GM18505 (cell line): ENCODE data around the gene CREB3L1.

Source experiments
- ATAC-seq: cut with Tn5 transposase; IDR thresholded peaks from one replicate; pipeline ENCODE4 v1.9.1; 2021; ENCODE audit not compliant: unreplicated experiment
- POLR2A ChIP-seq: IDR thresholded peaks from 4 replicates; pipeline ENCODE4 v1.6.1; 2011; ENCODE audit warnings: borderline replicate concordance; ENCODE audit not compliant: insufficient read depth, insufficient read length; ENCODE audit errors: extremely low read depth

The CREB3L1 gene

GRCh38 chr11:46345881-46346484 lies 68.5 kb downstream of the CREB3L1 start:
- ATAC-seq, result no peak
- no peak for TF ChIP-seq POLR2A

DNA sequence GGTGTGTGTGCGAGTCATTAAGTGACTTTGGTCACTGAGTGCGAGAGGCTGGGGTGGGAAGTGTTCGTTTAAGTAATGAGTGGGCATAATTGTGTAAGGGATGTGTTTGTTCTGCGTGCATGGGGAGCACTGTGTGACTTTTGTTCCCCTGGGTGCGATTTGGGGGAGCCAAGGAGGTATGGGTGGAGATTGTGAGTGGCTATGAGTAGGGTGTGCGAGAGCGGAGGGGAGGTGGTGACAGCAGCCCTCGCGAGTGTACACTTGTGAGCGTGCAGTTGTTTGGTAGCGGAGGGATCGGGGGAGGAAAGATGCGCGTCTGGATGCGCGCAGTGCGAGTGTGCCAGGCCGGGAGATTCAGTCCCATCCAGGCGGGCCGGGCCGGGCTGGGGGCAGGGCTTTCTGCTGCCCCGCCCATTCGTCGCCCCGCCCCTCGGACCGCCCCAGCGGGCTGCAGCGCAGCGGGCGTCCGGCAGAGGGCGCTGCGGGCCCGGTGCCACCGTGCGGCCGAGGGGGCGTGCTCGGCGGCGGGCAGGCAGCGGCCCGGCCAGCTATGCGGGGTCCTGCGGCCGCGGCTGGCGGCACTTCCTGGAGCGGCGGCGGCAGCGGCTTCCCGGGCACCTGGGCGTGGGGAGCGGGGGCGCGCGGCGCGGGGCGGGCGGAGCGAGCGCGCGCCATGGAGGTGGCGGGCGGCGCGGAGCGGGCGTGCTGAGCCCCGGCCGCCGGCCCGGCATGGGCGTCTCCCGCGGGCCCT lies 69.6 kb downstream of the CREB3L1 start, which contains the start of gene DGKZ:
TSS of gene DGKZ (plus strand) at position 578 of the 751 bp plus-strand sequence. CDS start 197 bp downstream, outside the sequence.
- peak; percentile 52 for TF ChIP-seq POLR2A
- peak; percentile 56 for ATAC-seq

DNA sequence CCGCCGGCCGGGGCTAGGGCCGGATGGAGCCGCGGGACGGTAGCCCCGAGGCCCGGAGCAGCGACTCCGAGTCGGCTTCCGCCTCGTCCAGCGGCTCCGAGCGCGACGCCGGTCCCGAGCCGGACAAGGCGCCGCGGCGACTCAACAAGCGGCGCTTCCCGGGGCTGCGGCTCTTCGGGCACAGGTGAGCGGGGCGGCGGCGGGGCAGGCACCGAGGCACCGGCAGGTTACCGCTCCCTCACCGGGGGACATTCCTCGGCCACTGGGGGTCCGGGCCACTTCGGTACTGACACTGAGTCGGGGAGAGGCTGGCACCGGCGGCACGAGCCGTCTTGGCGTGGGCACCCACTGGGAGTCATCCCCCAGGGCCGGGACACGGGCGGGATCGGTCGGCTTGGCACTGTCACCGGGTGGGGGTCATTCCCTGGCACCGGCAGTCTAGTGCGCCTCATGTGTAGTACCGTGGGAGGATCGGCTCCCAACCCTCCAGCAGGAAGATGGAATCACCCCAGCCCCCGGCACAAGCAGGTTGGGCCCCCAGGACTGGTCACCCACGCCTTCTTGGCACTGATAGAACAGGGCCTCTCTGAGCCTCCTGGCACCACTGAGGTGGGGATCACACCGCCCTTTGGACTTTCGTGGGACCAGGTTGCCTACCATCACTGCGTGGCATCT lies 70.3 kb downstream of the CREB3L1 start:
- no peak for TF ChIP-seq POLR2A
- ATAC-seq, result peak; percentile 2

DNA sequence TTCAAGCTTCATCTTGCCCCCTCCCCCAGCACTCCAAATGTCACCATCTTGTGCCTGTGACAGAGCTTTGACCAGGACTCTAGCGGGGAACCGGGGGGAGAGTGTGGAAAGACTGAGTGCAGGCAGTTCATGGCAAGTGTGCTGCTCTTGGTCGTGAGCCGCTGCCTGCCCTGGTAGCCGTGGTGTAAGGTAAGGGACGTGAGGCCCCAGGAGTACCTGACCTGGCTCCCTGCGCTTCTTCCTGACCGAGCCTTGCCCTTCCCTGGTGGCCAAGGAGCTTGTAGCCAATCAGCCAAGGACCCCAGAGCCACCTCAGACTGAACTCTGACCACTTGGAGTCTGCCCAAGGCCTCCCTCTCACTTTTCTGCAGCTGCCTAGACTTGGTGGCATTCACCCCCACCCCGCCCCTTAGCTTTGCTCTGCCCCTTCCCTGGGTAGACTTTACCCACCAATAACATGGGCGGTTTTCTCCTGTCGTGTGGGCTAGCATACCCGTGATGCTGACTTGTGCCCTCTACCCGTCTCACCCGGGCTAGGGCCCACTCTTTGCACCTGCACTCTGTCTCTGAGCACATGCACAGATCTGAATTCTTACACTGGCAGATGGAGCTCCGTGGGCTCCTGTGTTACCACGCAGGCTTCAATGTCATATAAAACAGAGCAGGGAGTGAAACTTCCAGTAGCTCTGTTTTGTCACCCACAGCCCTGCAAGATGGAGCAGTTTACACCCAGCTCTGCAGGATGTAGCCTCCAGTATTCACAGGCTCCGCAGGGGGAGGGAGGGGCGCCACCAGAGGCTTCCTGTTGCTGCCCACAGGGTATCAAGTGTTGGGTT lies 71.3 kb downstream of the CREB3L1 start:
- ATAC-seq, result no peak
- no peak for TF ChIP-seq POLR2A

- no peak for TF ChIP-seq POLR2A
- no peak for ATAC-seq
These were observed 73.2 kb downstream of the CREB3L1 start for GRCh38 chr11:46350695-46351094.

- TF ChIP-seq POLR2A, result no peak
- ATAC-seq, result no peak
These were observed 73.7 kb downstream of the CREB3L1 start for GRCh38 chr11:46351148-46351547.

GRCh38 chr11:46351606-46352005 lies 74.1 kb downstream of the CREB3L1 start:
- TF ChIP-seq POLR2A, result no peak
- no peak for ATAC-seq

DNA sequence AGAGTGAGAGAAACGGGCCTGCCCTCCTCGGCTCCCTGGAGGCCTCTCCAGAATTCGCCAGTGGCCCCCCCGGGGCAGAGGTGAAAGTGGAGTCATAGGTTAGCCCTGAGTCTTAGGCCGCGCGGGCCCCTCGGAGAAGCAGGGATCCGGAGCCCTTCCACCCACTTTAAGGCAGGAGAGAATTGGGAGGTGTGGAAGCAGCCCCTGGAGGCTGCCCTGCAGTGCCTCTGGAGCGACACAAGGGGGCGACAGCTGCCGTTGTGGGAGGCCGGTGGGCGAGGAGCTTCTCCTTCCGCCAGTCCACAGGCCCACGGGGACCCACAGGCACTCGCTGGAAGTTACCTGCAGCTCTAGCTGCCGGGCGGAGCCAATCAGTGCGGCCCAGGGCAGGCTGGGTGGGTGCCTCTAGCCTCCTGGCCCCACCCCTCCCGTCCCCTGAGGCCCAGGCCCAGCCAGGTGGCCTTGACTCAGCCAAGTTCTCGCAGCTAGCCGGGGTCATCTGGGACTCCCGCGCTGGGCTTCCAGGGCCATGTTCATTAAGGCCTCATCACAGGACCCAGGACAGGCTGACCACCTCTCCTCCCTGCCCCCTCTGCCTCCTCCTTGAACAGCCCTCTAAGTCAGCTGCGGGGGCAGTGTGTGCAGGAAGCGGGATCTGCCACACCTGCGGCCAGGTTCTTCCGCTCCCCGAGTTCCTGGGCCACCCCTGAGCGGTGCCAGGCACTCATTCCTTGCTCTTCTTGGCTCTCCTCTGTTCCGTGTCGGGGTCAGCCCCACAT lies 74.8 kb downstream of the CREB3L1 start:
- ATAC-seq, result no peak
- TF ChIP-seq POLR2A, result no peak

GRCh38 chr11:46353698-46354097 lies 76.2 kb downstream of the CREB3L1 start:
- no peak for TF ChIP-seq POLR2A
- no peak for ATAC-seq

DNA sequence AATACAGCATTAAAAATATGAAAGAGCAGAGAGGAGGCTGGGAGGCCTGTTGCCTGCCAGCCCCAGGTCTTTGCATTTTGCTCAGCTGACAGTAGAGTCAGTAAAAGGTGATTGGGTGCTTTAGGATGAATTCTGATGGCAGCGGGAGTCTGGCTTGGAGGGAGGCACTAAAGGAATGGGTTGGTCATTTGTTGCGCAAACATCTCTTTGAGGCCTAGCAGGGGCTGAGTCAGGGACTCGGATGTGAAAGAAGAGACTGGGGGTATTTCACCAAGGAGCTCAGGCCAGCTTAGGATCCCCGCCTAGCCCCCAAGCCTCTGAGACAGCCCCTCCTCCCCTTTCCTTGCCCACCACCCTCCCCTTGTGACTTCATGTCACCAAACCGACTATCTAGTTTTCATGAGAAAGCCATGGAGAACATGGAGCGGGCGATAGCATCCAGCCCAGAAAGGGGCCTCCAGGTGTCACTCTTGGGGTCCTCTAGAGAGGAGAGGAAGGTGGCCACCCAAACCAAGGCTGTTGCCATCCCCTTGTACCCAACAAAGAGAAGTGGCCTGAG lies 79.5 kb downstream of the CREB3L1 start:
- no peak for TF ChIP-seq POLR2A
- no peak for ATAC-seq

DNA sequence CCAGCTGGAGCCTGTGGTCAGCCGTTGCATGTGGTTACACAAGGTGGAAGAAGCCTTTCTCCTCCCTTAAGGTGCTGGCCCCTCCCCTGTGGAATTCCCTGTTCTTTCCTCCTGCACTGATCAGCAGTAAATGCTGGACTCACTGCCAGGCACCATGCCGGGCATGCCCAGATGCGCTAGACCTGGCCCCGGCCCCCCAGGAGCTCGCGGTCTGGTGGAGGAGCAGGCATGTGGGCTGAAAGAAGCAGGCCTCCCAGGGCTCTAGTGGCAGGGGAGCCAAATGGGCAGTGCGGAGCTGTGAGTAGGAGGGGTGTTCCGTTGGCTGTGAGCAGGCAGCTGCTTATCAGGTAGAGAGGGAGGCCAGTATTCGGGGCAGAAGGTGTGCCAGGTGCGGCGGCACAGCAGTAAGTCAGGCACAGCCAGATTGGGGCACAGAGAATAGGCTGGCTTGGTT lies 80.0 kb downstream of the CREB3L1 start:
- no peak for TF ChIP-seq POLR2A

GRCh38 chr11:46359953-46360352 lies 82.5 kb downstream of the CREB3L1 start:
- no peak for ATAC-seq

More for the DNA sequence above, 80.0 kb downstream of the CREB3L1 start:
- ATAC-seq, result no peak

DNA sequence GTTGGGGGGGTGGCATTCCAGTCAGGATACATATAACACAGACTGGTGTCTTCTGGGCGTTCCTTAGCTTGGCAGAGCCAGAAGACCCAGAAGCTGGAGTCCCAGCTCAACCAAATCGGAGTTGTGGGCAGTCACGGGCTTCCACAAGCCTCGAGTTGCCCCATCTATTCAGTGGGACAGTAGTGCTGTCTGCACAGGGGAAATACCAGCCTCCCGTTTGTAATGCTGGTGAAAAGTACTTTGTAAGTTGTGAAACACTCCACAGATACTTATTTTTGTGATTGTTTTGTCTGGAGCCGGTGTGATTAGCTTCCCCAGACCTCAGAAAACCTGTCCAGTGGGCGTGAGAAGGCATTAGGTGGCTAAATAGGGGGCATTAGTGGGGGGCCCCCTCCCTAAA lies 83.4 kb downstream of the CREB3L1 start:
- ATAC-seq, result no peak
- TF ChIP-seq POLR2A, result no peak

More at GRCh38 chr11:46359953-46360352, 82.5 kb downstream of the CREB3L1 start:
- TF ChIP-seq POLR2A, result no peak
